H9 (cell line): Measurements from ENCODE around the gene KCNN3. TPM values are rescaled to one million over a fixed set of nuclear protein-coding genes. Genes with fewer than 3 reads are reported as not detected.

Source experiments
- DNase-seq: peaks from one replicate; pipeline ENCODE4 v3.0.0-alpha.2; 2017
- H2AFZ ChIP-seq: one replicate; pipeline ENCODE4 v1.6.1; 2013; ENCODE audit warnings: mild to moderate bottlenecking, low read length, control low read depth, moderate library complexity
- H2AK5ac ChIP-seq: 2 replicates; pipeline ENCODE4 v1.6.1; 2013; ENCODE audit warnings: low read length, control low read depth, mixed read lengths; ENCODE audit not compliant: insufficient read length
- H2BK120ac ChIP-seq: one replicate; pipeline ENCODE4 v1.6.1; 2013; ENCODE audit warnings: low read depth, mild to moderate bottlenecking, low read length, control low read depth, inconsistent platforms; ENCODE audit not compliant: poor library complexity, severe bottlenecking
- H2BK12ac ChIP-seq: 2 replicates; pipeline ENCODE4 v1.6.1; 2013; ENCODE audit warnings: low read length, control low read depth, mixed read lengths, low read depth; ENCODE audit not compliant: insufficient read length
- H2BK15ac ChIP-seq: 2 replicates; pipeline ENCODE4 v1.6.1; 2013; ENCODE audit warnings: low read depth, low read length, control low read depth
- H2BK20ac ChIP-seq: one replicate; pipeline ENCODE4 v1.6.1; 2013; ENCODE audit warnings: low read depth, mild to moderate bottlenecking, low read length, control low read depth, inconsistent platforms; ENCODE audit not compliant: poor library complexity, severe bottlenecking
- H2BK5ac ChIP-seq: 2 replicates; pipeline ENCODE4 v1.6.1; 2013; ENCODE audit warnings: low read length, control low read depth, mixed read lengths; ENCODE audit not compliant: insufficient read length
- H3K14ac ChIP-seq: 2 replicates; pipeline ENCODE4 v1.6.1; 2013; ENCODE audit warnings: low read length, control low read depth; ENCODE audit not compliant: insufficient read depth
- H3K18ac ChIP-seq: 2 replicates; pipeline ENCODE4 v1.6.1; 2013; ENCODE audit warnings: low read depth, mild to moderate bottlenecking, mixed read lengths, low read length, control low read depth; ENCODE audit not compliant: insufficient read length
- H3K23ac ChIP-seq: 2 replicates; pipeline ENCODE4 v1.6.1; 2013; ENCODE audit warnings: low read length, control low read depth, mixed read lengths, low read depth; ENCODE audit not compliant: insufficient read length
- H3K23me2 ChIP-seq: 2 replicates; pipeline ENCODE4 v1.6.1; 2013; ENCODE audit warnings: low read depth, mild to moderate bottlenecking, mixed read lengths, low read length, control low read depth; ENCODE audit not compliant: insufficient read length, poor library complexity, severe bottlenecking
- H3K27ac ChIP-seq: 2 replicates; pipeline ENCODE4 v1.5.1; 2013; ENCODE audit warnings: low read length, control low read depth, mixed read lengths, low read depth; ENCODE audit not compliant: insufficient read length
- H3K27me3 ChIP-seq: 2 replicates; pipeline ENCODE4 v1.6.1; 2013; ENCODE audit warnings: low read length, control low read depth, inconsistent platforms; ENCODE audit not compliant: insufficient read depth
- H3K4ac ChIP-seq: 2 replicates; pipeline ENCODE4 v1.6.1; 2013; ENCODE audit warnings: low read depth, mild to moderate bottlenecking, control low read depth, inconsistent platforms, low read length, moderate library complexity
- H3K4me1 ChIP-seq: 2 replicates; pipeline ENCODE4 v1.6.1; 2013; ENCODE audit warnings: low read length, control low read depth, inconsistent platforms; ENCODE audit not compliant: insufficient read depth
- H3K4me2 ChIP-seq: 2 replicates; pipeline ENCODE4 v1.6.1; 2013; ENCODE audit warnings: low read length, control low read depth, mixed read lengths; ENCODE audit not compliant: insufficient read length, insufficient read depth
- H3K56ac ChIP-seq: 2 replicates; pipeline ENCODE4 v1.6.1; 2013; ENCODE audit warnings: low read depth, mild to moderate bottlenecking, mixed read lengths, low read length, control low read depth; ENCODE audit not compliant: insufficient read length
- H3K79me1 ChIP-seq: 2 replicates; pipeline ENCODE4 v1.6.1; 2013; ENCODE audit warnings: low read depth, mild to moderate bottlenecking, moderate library complexity, low read length, control low read depth, inconsistent platforms; ENCODE audit not compliant: insufficient read depth, poor library complexity, severe bottlenecking
- H3K79me2 ChIP-seq: 2 replicates; pipeline ENCODE4 v1.6.1; 2013; ENCODE audit warnings: low read length, control low read depth, inconsistent platforms; ENCODE audit not compliant: insufficient read depth
- H3K9ac ChIP-seq: 2 replicates; pipeline ENCODE4 v1.6.1; 2013; ENCODE audit warnings: low read length, control low read depth, mixed read lengths; ENCODE audit not compliant: insufficient read length; ENCODE audit errors: extremely low read depth
- H3K9me3 ChIP-seq: one replicate; pipeline ENCODE4 v1.6.1; 2013; ENCODE audit warnings: low read depth, low read length, inconsistent platforms; ENCODE audit not compliant: control insufficient read depth
- H3T11ph ChIP-seq: one replicate; pipeline ENCODE4 v1.6.1; 2013; ENCODE audit warnings: mild to moderate bottlenecking, low read length, control low read depth, inconsistent platforms
- H4K20me1 ChIP-seq: one replicate; pipeline ENCODE4 v1.6.1; 2013; ENCODE audit not compliant: control insufficient read depth, insufficient read length, insufficient read depth
- H4K5ac ChIP-seq: 2 replicates; pipeline ENCODE4 v1.6.1; 2013; ENCODE audit warnings: low read depth, mild to moderate bottlenecking, mixed read lengths, low read length, control low read depth; ENCODE audit not compliant: insufficient read length
- H4K8ac ChIP-seq: replicated peaks from 2 replicates; pipeline ENCODE4 v1.6.1; 2013; ENCODE audit warnings: low read length, control low read depth, mixed read lengths, low read depth; ENCODE audit not compliant: insufficient read length
- H4K91ac ChIP-seq: 2 replicates; pipeline ENCODE4 v1.6.1; 2013; ENCODE audit warnings: low read depth, mild to moderate bottlenecking, moderate library complexity, mixed read lengths, low read length, control low read depth; ENCODE audit not compliant: insufficient read length
- H3K27ac Mint-ChIP-seq, 3 experiments: 2 replicates in 2 of 3; 3 replicates in 1 of 3; pipeline ENCODE4 v1.8.0; 2020 to 2021; ENCODE audit warnings: mixed read lengths in 3 of 3, mild to moderate bottlenecking in 1 of 3, moderate library complexity in 1 of 3
- H3K27me3 Mint-ChIP-seq: 2 replicates; pipeline ENCODE4 v1.8.0; 2021; ENCODE audit warnings: low read depth, mild to moderate bottlenecking, moderate library complexity, mixed read lengths
- H3K36me3 Mint-ChIP-seq, 3 experiments: 2 replicates in 2 of 3; 3 replicates in 1 of 3; pipeline ENCODE4 v1.8.0; 2020 to 2021; ENCODE audit warnings: low read depth in 3 of 3, mixed read lengths in 3 of 3; ENCODE audit not compliant: insufficient read depth in 1 of 3
- H3K4me1 Mint-ChIP-seq, 2 experiments: 2 replicates each; pipeline ENCODE4 v1.8.0; 2020; ENCODE audit warnings: mixed read lengths in 2 of 2
- H3K4me3 Mint-ChIP-seq, 2 experiments: 2 replicates in 1 of 2; 3 replicates in 1 of 2; pipeline ENCODE4 v1.8.0; 2020 to 2021; ENCODE audit warnings: mild to moderate bottlenecking in 2 of 2, mixed read lengths in 2 of 2, moderate library complexity in 1 of 2
- H3K9me3 Mint-ChIP-seq, 2 experiments: 2 replicates in 1 of 2; 3 replicates in 1 of 2; pipeline ENCODE4 v1.8.0; 2020; ENCODE audit warnings: mild to moderate bottlenecking in 2 of 2, mixed read lengths in 2 of 2, moderate library complexity in 1 of 2
- WGBS: extraction: QIAGEN DNeasy Blood & Tissue Kit; methylation state at CpG from one replicate; pipeline ENCODE4 v1.1.7; 2013; ENCODE audit warnings: missing lambda C conversion rate, low lambda C conversion rate, mixed read lengths; ENCODE audit not compliant: insufficient read length; ENCODE audit errors: extremely low coverage; 5-methylcytosine and 5-hydroxymethylcytosine counted together
- total RNA-seq: library from RNA; stranded (reverse); gene quantifications from 2 replicates; pipeline ENCODE4 v1.2.1, GENCODE V29; 2021
- TF ChIP-seq, protein P1 (sequence below): fragments of 200-600 bp; sonication (generic); conservative IDR thresholded peaks from 3 replicates; pipeline ENCODE4 v1.8.0; 2021; ENCODE audit warnings: antibody characterized with exemption, mild to moderate bottlenecking

The KCNN3 gene
- total RNA-seq, 1 experiment from 2014 or later, result 0.83 TPM

DNA sequence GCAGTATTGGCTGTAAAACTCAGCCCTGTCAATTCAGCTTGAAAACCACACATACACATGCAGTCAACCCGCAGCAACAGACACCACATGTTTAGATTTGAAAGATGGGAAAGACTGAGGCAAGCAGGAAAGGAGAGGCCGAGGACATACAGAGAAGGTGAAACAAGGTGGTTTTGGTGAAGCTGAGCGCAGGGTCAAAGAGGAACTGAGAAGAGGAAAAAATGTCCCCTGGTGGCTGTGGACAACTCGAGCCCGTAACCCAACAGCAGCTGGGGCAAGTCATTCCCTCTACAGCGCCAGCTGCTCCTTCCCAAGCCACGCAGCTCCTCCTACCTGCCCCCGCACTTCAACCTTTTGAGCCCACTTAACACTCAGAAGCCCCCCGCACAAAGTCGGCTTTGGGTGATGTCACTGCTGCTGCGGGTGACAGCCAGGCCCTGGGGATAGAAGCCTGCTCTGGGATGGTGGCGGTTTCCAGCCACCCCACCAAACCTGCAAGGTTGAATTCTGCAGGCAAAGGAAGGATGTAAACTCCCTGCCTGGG is 63.0 kb downstream of the KCNN3 start:
- Histone ChIP-seq H2BK120ac (no peak overlapping the region), H2BK5ac (no peak overlapping the region), H4K8ac (no peak overlapping the region), H3K27ac (no peak overlapping the region), H3K18ac (no peak overlapping the region), H3K9ac (no peak overlapping the region), H3K56ac (no peak overlapping the region), H4K5ac (no peak overlapping the region), H3K27me3 (no peaks in the 10 kb centered on the region), H4K91ac (no peak overlapping the region), H3K14ac (no peak overlapping the region; the same call in 1 of the 2 replicates), H3K23me2 (no peaks in the 10 kb centered on the region), H2AFZ (no peak overlapping the region), H3K4ac (no peak overlapping the region), H2BK20ac (no peak overlapping the region), H3K23ac (no peak overlapping the region), H2BK12ac (no peak overlapping the region), H3K4me2 (no peak overlapping the region), H3K4me1 (no peaks in the 10 kb centered on the region), H3K79me2 (no peaks in the 10 kb centered on the region), H2AK5ac (no peak overlapping the region), H3K9me3 (no peaks in the 10 kb centered on the region), H4K20me1 (no peaks in the 10 kb centered on the region), H3T11ph (no peak overlapping the region), H2BK15ac (no peak overlapping the region), H3K79me1 (no peaks in the 10 kb centered on the region)
- peaks cover 17 to 32% of the 10 kb centered on the region in 2 experiments for H3K4me1 Mint-ChIP-seq
- TF ChIP-seq, protein P1, sequence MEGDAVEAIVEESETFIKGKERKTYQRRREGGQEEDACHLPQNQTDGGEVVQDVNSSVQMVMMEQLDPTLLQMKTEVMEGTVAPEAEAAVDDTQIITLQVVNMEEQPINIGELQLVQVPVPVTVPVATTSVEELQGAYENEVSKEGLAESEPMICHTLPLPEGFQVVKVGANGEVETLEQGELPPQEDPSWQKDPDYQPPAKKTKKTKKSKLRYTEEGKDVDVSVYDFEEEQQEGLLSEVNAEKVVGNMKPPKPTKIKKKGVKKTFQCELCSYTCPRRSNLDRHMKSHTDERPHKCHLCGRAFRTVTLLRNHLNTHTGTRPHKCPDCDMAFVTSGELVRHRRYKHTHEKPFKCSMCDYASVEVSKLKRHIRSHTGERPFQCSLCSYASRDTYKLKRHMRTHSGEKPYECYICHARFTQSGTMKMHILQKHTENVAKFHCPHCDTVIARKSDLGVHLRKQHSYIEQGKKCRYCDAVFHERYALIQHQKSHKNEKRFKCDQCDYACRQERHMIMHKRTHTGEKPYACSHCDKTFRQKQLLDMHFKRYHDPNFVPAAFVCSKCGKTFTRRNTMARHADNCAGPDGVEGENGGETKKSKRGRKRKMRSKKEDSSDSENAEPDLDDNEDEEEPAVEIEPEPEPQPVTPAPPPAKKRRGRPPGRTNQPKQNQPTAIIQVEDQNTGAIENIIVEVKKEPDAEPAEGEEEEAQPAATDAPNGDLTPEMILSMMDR, result no peak
- H3K27ac Mint-ChIP-seq, result no peak overlapping the region
- no peak for DNase-seq
- H3K36me3 Mint-ChIP-seq, result no peaks in the 10 kb centered on the region; a peak in 1 of 7 replicates
- H3K27me3 Mint-ChIP-seq, result peaks cover 7% of the 10 kb centered on the region; the same call in 1 of the 2 replicates
- no peak overlapping the region for H3K4me3 Mint-ChIP-seq
- no CpG with 5 or more reads among the region's 12 CpGs for WGBS
- no peaks in the 10 kb centered on the region for H3K9me3 Mint-ChIP-seq
